ENCODE results near the gene SCYL3.
"Not testable (repeated sequence)": the region's sequence is repeated elsewhere in the genome, so short reads cannot be mapped to it uniquely, and the experiment has no call there.

Gene SCYL3

DNA sequence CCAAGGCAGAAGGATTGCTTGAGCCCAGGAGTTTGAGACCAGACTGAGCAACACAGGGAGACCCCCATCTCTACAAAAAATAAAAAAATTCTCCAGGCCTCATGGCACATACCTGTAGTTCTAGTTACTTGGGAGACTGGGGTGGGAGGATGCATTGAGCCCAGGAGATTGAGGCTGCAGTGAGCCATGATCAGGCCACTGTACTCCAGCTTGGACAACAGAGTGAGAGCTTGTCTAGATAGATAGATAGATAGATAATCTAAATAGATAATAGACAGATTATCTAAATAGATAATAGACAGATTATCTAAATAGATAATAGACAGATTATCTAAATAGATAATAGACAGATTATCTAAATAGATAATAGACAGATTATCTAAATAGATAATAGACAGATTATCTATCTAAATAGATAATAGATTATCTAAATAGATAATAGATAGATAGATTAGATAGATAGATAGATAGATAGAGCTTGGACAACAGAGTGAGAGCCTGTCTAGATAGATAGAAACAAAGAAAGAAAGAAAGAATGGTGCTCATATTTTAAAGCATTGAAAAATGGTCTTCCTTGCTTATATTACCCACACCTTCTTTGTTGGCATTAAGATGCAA lies 82.2 kb downstream of the SCYL3 start:
- DNase-seq = not testable (repeated sequence)

DNA sequence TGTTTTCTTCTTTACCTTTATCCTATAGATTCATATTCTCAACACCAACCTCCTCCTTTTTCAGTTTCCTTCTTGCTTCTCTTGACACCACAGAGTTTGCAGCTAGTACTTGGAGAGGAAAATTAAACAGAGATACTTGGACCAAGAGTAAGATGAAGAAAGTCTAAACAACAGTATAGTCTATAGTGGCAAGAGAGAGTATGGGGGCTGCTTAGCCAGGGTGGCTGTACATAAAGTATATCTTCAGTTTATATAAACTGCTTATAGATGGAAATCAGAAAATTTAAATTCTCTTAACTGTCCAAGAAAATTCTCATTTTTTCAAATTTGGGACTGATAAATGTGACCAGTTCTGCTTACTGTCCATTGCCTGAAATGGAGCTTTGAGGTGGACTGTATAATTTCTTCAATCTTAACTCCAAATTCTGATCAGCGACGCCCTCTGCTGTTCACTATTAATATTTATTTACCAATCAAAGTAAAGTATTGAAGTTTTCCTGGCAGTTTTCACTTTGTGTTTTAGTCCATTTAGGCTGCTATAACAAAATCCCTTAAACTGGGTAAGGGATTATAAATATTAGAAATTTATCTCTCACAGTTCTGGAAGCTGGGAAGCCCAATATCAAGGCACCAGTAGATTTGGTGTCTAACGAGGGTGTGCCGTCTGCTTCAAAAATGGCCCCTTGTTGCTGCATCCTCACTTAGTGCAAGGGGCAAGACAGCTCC lies 84.2 kb downstream of the SCYL3 start:
- DNase-seq = no peak

DNA sequence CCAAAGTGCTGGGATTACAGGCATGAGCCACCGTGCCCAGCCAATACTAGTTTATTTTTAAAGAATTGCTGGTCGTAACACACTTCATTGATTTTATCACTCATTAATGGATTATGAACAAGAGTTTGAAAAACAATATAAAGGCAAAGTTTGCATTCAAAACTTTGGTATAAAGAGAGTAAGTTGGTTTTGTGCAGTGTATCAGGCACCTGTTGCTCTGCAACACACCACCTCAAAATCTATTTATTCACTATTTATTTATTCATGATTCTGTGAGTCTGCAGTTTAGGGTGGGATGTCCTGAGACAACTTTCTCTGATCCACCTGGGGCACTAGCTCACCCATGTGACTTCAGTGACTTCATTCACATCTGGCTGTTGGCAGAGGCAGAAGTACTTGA lies 88.8 kb downstream of the SCYL3 start:
- no peak for DNase-seq

DNA sequence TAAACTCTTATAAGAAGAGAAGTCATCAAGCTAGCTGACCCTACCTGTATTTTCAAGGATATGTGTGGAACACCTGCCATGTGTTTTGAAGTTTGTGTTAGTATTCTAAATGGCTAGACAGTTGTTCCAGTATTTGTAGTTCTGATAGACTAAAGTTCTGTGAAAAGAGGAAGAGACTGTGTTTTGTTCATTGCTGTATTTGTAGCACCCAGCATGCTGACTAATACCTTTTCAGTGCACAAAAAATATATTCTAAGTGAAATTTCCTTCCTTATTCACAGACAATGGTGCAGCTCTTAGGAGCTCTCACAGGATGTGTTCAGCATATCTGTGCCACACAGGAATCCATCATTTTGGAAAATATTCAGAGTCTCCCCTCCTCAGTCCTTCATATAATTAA lies 90.8 kb downstream of the SCYL3 start:
- no peak for DNase-seq
